NCI-H1092 treated with DMSO at 0.1 percent for 48 hours (cell line): ENCODE results near the gene ALDH1L1.

Source experiments
- DNase-seq: peaks from one replicate; lab custom pipeline; 2025; lab: John Stamatoyannopoulos, UW

Gene ALDH1L1

DNA sequence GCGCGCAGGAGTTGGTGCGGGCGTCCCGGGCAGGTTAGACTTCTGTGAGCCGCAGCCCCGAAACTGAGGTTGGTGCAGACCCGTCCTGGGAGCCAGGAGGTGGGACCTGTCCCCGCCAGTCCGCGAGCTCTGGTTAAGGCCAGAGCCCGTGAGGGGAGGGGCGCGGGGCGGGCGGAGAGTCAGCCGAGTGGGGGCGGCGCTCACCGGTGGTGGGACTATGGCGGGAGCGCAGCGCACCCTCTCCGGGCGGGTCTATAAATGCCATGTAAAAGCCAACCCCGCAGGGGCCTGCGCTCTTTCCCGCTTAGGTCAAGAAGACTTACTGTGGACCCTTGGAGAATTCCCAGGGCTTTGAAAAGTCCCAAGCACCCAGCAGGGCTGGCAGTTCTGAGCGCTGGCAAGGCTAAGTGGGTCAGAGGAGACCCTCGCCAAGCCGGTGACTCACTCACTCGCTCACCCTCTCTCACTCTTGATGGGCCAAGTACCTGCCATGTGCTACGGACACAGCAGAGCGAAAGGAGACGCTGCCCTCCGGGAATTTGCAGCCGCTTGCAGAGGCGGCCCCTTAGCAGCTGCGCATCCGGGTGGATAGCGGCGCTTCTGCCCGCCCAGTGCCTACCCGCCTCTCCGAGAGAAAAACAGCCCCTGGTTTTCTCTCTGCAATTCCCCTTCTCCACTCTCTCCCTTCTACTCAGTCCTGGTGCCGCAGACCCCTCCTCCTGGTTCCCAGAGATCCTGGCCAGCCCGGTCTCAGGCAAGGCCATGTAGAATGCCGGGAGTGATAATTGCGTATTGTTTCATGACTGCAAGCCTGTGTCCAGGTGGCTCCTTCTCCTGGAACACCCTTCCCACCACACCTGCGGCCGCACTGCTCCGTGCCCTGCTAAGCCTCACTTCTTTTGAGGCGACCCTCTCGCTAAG lies at the start of gene ALDH1L1:
Gene ALDH1L1 (minus strand): TSS at position 110 of the 921 bp plus-strand sequence. CDS start 19,607 bp downstream, outside the sequence.
- no peak for DNase-seq

DNA sequence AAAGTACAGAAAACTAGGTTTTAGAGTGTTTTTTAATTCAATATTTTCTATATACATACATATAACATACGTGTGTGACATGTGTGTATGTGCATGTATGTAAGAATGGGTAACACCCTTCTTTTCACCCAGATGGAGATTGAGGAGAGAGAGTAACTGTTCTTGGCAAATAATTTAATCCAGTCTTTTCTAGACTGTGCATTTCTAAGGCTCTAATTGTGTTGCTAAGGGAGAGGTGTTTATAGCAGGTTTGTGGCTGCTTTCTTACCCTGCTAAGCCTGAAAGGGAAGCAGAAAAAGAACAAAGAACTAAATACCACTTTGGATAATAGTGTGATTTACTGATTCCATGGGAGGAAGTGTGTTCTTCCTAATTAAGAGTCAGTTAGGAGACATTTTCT lies 46.0 kb upstream of the ALDH1L1 start:
- no peak for DNase-seq

DNA sequence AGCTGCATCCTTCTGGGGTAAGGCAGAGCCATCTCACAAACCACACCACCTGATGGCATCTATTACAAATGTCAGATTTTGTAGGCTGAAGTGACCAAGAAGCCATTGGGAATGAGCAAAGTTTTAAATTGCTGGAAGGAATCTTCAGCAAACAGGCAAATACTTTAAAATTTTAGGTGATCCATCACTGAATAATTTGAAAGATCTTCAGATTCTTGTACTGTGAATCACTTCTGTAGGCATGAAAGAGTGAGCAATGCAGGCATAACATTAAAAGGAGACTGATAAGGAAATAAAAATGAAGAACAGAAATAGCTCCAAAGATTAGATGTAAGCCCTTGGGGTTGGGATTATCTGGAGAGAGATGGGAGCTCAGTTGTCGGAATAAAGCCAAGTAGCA lies 36.0 kb upstream of the ALDH1L1 start:
- no peak for DNase-seq

DNA sequence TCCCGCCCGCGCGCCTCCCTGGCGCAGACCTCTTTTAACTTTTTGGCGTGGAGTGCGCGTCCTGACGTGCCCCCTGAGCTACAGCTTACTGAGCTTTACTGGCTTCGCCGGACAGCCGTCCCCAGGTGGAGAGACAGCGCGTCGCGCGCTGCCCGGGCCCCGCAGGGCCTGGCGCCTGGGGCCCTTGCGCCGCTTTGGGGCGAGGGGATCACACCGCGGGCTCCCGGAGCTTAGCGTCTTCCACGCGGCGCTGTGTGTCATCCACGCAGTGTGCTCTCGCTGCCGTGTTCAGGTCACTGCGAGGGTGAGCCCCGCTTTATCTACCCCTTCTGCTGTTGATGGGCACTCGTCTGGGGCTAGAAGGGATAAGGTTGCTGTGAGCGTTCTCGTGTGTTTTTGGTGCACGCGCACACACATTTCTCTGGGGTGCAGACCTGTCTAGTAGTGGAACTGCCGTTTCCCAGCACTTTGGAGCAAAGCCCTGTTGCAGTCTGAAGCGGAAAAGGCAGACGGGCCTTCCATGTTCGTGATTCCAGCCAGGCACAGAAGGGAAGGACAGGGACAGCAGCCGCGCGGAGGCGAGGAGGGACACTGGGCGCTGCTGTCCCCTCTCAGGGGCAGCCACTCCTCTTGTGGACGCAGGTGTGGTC lies 33.1 kb upstream of the ALDH1L1 start:
- no peak for DNase-seq

DNA sequence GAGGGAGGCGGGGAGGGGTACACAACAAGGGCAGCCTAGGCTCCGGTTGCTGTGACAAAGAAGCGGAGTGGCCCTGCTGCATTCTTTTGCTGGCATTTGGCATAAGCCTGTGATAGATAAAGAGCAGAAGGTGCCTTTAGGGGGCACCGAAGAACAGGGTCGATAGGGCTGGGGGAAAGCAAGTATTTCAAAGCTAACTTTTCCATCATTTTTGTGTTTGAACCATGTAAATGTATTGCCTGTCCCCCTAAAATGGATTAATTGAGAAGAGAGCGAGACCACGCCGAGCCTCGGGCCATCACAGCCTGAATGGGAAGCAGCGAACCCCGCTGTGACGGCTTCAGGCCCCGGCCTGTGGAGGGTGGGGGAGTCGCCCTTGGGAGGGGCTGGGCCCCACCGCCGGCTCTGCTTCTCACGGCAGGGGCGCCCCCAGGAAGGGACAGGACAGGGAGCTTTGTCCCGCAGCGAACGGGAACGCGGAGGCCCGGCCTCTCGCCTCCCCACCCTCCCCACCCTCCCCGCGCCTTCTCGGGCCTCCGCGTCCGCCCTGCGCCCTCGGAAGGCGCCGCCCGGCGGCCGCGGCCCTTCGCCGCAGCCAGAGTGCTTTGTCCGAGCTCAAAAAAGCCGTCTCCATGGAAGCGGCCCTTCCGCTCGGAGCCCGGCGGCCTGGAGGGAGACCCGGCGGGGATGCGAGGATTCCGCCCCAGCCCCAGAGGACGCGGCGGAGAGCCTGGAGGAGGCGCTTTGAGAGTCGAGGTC lies 32.4 kb upstream of the ALDH1L1 start:
- peak; percentile 51 for DNase-seq

DNA sequence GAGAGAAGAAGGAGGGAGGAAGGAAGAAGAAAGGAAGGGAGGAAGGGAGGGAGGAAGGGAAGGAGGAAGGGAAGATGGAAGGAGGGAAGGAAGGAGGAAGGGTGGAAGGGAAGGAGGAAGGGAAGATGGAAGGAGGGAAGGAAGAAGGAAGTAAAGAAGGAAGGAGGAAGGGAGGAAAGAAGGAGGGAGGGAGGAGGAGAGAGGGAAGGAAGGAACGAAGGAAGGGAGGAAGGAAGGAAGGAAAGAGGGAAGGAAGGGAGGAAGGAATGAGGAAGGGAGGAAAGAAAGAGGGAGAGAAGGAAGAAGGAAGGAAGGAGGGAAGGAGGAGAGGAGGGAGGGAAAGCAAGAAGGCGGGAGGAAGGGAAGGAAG lies 31.8 kb upstream of the ALDH1L1 start:
- DNase-seq, result no peak

DNA sequence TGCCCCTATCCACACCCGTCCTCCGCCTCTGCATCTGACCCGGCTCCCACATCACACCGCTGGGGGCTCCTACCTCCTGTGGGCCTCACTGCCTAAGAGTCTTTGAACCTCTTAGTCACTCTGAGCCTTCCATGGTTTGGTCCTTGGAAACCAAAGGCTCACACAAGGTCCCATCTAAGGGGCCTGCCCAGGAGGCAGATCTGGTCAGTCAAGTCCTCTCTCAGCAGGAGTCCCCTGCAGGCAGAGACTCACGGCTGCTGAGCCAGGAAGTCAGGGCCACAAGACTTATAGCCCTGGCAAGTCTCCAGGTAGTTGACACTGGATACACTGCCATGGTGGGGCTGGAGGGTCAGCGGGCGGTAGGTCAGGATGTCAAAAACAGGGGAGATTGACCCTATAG lies 31.2 kb upstream of the ALDH1L1 start:
- DNase-seq, result no peak

DNA sequence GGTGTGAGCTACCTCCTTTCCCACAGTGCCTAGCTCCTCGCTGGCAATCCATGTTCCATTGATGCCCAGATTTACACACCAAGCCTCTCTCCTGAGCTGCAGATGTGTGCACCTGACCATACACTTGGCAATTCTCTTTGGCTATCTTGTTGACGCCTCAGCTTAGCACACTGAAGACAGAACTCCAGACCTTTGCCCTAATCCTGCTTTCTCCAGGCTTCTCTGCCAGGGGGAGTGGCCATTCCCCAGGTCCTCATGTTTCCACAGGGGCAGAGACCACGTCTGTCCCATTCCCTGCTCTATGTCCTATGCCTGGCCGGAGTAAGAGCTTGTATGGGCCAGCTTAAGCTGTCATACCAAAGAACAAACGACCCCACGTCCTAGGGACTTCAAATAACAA lies 30.2 kb upstream of the ALDH1L1 start:
- DNase-seq, result no peak

DNA sequence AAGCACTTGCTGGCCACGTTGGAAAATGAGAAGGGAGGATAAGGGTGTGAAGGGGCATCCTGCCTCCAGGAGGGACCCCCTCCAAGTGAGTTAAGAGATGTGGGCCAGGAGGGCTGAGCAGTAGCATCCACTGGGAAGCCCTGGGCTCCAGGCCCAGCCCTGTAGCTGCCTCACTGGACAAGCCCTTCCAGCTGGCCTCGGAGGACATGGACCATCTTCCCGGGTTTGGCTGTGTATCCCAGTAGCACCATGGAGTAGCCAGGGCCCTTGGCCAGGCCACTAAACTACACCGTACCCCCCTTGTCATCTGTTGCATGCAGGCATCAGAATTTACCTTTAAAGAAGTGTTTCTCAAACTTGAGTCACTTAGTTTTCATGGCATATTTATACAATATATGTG lies 29.4 kb upstream of the ALDH1L1 start:
- DNase-seq, result no peak

DNA sequence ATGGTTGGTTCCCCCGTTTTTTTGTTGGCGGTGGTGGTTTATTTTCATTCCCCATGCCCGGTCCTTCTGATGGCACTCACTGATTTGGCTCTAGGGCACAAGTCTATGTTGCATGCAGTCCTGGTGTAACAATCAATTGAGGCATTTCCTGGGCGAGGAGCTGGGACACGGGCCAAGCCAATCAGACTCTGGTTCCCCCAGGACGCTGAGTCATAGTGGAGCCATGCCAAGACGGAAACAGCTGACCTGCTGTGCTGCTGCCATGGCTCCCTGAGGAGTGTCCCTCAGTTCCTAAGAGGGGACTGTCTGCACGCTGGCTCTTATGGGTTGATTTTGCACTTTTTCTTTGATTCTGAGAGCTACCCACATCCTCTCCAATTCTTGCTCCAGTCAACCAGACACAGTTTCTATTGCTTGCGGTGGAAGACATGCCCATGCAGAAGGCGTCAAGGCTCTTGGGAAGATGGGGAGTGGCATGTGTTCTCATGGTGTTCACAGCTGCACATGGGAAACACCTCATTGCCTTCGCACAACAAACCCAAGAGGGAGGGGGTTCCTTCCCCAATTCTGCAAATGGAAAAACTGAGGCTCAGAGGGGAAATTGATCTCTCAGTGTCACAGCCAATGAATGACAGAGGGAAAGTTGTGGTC lies 28.3 kb upstream of the ALDH1L1 start:
- peak; percentile 74 for DNase-seq

DNA sequence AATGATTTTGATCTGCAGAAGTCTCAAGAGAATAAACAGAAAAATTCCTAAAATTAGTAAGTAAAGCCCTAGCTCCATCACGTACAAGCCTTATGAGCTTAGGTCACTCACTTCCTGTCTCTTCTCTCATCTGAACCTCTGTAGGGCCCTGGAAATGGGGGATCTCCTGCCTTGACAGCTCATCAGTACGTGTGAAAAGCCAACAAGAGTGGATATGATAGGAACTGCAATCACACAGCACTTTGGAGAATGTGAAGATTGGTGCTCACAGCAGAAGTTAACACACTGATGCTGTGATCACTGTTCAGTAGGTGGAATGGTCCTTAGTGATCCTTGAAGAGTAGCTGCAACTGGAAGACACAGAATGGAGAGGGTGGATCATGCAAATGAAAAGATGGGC lies 27.8 kb upstream of the ALDH1L1 start:
- DNase-seq, result no peak

DNA sequence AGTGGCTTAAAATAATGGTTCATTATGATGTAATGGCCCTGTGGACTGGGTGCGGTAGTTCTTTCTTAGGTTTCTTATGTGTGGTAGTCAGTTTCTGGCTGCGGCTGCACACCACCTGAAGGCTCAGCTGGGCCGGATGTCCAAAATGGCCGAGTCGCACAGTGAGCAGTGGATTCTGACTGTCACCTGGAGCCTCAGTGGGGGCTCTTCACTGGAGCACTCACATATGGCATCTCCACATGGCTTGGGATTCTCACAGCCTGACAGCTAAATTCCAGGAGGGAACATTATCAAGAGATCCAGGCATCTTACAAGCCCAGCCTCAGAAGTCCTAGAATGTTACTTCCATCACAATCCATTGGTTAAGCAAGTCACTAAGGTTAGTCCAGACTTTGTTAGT lies 26.8 kb upstream of the ALDH1L1 start:
- DNase-seq, result no peak

DNA sequence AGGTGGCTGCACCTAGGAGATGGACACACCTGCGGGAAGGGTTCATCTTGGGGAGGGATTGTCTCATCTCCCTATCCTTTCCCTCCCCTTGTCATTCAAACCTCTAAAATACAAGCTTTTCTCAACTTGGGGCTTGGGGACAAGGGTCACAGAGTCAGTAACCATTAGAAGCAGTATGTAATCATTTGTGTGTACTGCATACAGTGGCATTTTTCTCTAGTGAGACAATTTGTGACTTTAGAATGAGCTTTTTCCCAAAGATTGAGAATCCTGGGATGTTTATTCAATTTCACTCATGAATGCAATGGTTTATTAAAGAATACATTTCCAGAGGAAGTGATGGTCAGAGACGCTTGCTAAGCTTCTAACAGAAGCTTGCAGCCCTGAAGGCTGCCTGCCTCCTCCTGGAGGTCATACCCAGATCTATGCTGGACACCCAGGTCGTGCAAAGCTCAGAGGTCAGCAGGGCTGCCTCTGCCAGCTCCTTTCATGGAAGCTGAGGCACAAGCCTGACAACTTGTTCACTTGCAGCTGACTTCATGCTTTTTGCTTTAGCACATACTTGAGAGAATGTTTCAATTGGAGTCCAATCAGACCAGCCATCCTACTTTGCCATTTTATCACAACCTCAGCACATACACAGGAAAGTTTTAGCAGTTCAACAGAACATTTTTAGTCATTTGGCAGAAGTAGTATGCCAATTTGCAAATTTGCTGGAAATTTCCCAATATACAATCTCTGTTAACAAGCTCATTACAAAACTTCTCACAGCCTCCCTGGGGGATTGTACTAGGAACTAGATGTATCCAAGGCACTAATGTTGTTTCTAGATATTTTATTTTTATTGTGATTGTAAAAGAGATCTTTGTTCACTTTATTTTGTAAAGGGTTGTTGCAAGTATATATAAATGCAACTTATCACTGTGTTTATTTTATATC lies 25.6 kb upstream of the ALDH1L1 start:
- no peak for DNase-seq

DNA sequence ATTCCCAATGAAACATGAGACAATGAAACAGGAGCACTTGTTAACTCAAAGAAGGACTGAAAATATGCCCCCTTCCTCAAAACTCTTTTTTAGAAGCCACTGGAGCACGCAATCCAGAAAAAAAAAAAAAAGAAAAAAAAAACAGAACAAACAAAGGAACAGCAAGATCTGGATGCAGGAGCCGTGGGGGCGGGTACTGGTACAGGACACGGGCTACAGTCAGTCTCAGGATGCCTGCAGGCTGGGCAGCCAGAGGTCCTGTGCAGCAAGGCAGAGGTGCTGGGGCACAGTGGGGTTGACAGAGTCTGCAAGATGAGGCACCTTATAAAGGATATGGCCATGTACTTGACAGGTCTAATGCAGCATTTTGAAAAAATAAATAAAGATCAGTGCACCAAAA lies 22.3 kb upstream of the ALDH1L1 start:
- DNase-seq, result no peak

DNA sequence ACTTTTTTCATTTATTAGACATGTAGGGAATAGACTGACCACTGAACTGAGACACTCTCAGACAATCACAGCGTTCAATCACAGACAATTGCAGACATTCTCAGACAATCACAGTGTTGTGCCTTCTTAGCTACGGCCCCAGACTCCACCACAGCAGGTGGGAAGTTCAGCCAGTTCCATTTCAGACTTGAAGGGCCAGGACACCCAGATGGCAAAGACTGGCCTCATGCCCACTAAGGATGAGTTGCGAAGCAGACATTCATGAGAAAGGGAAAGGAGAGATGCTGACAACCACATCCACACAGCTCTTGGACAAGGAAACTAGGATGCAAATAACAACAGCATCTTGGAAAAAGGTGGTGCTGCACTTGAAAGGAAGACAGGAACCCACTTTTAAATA lies 21.9 kb upstream of the ALDH1L1 start:
- no peak for DNase-seq

DNA sequence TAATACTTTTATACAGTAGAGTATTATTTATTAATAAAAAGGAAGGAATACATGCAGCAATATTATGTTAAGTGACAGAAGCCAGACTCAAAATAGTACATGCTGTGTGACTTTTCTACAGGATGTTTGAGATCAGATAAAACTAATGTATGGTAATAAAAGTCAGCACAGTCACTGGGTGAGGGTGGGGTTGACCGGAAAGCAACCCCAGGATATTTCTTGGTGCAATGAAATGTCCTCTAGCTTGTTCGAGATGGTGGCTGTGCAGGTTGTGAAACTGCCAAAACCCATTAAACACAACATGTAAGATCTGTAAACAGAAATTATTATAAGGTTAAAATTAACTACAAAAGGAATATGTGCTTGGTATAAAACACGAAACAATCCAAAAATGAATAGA lies 20.8 kb upstream of the ALDH1L1 start:
- DNase-seq, result no peak

DNA sequence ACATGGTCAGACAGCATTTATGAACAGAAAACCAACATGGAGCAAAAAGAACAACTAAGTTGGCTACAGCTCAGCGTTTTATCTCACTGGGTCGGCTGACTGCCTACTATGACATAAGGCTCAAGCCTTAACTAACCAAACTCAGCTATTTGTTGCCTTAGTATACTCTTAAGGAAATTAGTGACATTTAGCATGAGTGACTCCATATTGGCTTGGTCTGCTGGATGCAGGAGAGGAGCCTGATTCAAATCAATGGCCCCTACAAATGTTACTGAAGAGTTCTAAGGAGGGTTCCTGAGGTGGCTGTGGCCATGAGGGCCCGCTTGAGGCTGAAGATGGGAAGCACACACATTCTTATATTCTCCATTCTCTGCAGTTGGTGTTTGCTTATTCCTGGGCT lies 20.1 kb upstream of the ALDH1L1 start:
- DNase-seq, result no peak

DNA sequence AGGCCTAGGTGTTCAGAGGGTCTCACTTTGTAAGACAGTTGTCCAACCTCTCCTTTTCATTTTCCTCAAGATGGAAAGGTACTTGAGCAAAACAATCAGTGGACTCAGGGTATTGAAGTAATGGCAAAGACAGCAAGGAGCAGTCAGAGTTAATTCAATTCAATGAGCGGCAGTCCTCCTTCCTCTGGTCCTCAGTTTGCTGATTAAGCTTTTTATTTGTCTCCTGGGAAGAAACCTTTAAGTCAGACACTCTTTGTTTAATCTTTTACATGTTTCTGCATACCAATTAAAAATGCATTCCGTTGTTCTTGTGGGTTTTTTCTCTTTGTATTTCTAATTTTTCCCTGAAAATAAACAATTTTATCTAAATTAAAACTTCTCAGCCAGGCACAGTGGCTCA lies 18.9 kb upstream of the ALDH1L1 start:
- DNase-seq, result no peak

DNA sequence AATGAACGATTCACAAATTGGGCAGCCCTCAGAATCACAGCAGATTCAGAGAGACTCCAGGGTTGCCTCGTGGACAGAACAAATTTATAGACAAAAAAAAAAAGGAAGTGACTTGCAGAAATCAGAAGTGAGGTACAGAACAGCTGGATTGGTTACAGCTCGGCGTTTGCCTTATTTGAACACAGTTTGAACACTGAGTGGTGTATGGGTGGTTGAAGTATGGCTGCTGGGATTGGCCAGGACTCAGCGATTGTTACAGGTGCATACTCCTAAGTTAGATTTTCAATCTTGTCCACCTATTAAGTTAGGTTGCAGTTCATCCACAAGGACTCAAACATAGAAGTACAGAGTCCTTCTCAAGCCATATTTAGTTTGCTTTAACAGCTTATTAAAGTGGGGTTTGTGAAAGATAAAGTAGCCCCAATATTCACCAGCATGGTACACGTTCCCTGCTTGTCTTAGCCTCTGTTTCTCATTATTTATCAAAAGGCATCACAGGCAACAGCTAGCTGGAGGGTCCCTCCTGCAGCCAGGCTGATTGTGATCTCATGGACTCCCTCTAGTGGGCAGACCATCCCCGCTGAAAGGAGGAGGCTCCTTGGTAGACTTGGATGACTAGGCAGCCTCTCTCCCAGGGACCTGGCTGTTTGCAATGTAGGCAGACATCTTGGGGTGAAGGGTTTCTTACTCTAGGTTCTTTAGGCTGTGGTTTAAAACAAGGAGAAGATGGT lies 17.6 kb upstream of the ALDH1L1 start:
- peak; percentile 30 for DNase-seq

DNA sequence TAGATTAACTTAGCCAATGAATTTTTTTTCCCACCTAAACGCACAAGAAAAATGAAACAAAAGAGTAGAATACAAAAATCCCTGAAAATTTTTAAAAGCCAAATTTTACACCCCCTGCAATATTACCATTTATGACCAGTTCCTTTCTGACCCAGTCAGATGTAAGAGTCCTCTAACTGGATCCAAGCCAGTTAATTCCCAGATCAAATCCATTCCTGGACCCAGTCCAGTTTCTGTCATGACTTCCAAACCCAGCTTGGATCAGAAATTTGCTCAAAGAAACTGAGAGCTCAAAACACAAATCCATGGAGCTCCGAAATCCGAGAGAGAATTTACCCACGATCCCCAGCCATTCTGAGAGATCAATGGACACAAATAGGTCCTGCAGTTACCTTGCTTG lies 17.0 kb upstream of the ALDH1L1 start:
- no peak for DNase-seq
